Central memory CD8-positive, alpha-beta T cell (primary cell): ENCODE results near the gene CCBE1.
"Not testable (repeated sequence)": the region's sequence is repeated elsewhere in the genome, so short reads cannot be mapped to it uniquely, and the experiment has no call there.

Experiments used
- ATAC-seq: fragments of 150-1000 bp; cut with Tn5 transposase; replicated peaks from 2 replicates; pipeline ENCODE4 v1.10.0; 2022; ENCODE audit warnings: mild to moderate bottlenecking, moderate FRiP score, moderate number of reproducible peaks; ENCODE audit not compliant: poor library complexity, severe bottlenecking; ENCODE audit errors: extremely low read depth
- DNase-seq, 2 donors: peaks; one replicate each; pipeline ENCODE4 v3.0.0; 2021; ENCODE audit warnings: low spot score in 2 of 2
- H3K27ac Mint-ChIP-seq: one replicate; pipeline ENCODE4 v1.8.0; 2022; ENCODE audit warnings: low read depth, mild to moderate bottlenecking, moderate library complexity, mixed read lengths
- H3K27me3 Mint-ChIP-seq: one replicate; pipeline ENCODE4 v1.8.0; 2022; ENCODE audit warnings: mixed read lengths
- H3K36me3 Mint-ChIP-seq: one replicate; pipeline ENCODE4 v1.8.0; 2022; ENCODE audit warnings: mild to moderate bottlenecking, moderate library complexity, mixed read lengths; ENCODE audit not compliant: insufficient read depth
- H3K4me1 Mint-ChIP-seq: one replicate; pipeline ENCODE4 v1.8.0; 2022; ENCODE audit warnings: mixed read lengths
- H3K4me3 Mint-ChIP-seq: one replicate; pipeline ENCODE4 v1.8.0; 2022; ENCODE audit warnings: mild to moderate bottlenecking, moderate library complexity, mixed read lengths
- H3K9me3 Mint-ChIP-seq: one replicate; pipeline ENCODE4 v1.8.0; 2022; ENCODE audit warnings: mixed read lengths

Gene CCBE1

GRCh38 chr18:59728816-59729215 is 31.6 kb upstream of the CCBE1 start:
- no peaks in the 10 kb centered on the region for H3K9me3 Mint-ChIP-seq
- H3K27me3 Mint-ChIP-seq: peaks cover 14% of the 10 kb centered on the region
- no peaks in the 10 kb centered on the region for H3K4me1 Mint-ChIP-seq
- H3K27ac Mint-ChIP-seq: no peak overlapping the region
- no peak for ATAC-seq
- no peak overlapping the region for H3K4me3 Mint-ChIP-seq
- DNase-seq: no peak
- H3K36me3 Mint-ChIP-seq: no peaks in the 10 kb centered on the region

GRCh38 chr18:59725142-59725541 is 27.9 kb upstream of the CCBE1 start:
- no peak overlapping the region for H3K27ac Mint-ChIP-seq
- DNase-seq: no peak
- H3K4me1 Mint-ChIP-seq: no peaks in the 10 kb centered on the region
- no peaks in the 10 kb centered on the region for H3K36me3 Mint-ChIP-seq
- H3K27me3 Mint-ChIP-seq: peaks cover 7% of the 10 kb centered on the region
- no peak overlapping the region for H3K4me3 Mint-ChIP-seq
- no peaks in the 10 kb centered on the region for H3K9me3 Mint-ChIP-seq
- ATAC-seq: no peak

GRCh38 chr18:59724103-59724502 is 26.9 kb upstream of the CCBE1 start:
- peaks cover 9% of the 10 kb centered on the region for H3K27me3 Mint-ChIP-seq
- no peak overlapping the region for H3K27ac Mint-ChIP-seq
- DNase-seq (no peak), ATAC-seq (no peak)
- H3K36me3 Mint-ChIP-seq: no peaks in the 10 kb centered on the region
- H3K4me1 Mint-ChIP-seq: no peaks in the 10 kb centered on the region
- H3K4me3 Mint-ChIP-seq: no peak overlapping the region
- no peaks in the 10 kb centered on the region for H3K9me3 Mint-ChIP-seq

- Mint-ChIP-seq H3K4me1 (no peaks in the 10 kb centered on the region), H3K27me3 (peaks cover 17% of the 10 kb centered on the region), H3K9me3 (no peaks in the 10 kb centered on the region), H3K27ac (no peak overlapping the region), H3K4me3 (no peak overlapping the region), H3K36me3 (no peaks in the 10 kb centered on the region)
- no peak for ATAC-seq
- DNase-seq: no peak
These were observed 24.7 kb upstream of the CCBE1 start for GRCh38 chr18:59721931-59722330.

- no peaks in the 10 kb centered on the region for H3K9me3 Mint-ChIP-seq
- H3K36me3 Mint-ChIP-seq: no peaks in the 10 kb centered on the region
These were observed 24.0 kb upstream of the CCBE1 start for GRCh38 chr18:59721211-59721610.

GRCh38 chr18:59719544-59720181 is 22.4 kb upstream of the CCBE1 start:
- no peaks in the 10 kb centered on the region for H3K4me1 Mint-ChIP-seq
- no peak overlapping the region for H3K27ac Mint-ChIP-seq
- ATAC-seq (no peak), DNase-seq (no peak)
- no peak overlapping the region for H3K4me3 Mint-ChIP-seq
- H3K9me3 Mint-ChIP-seq: no peaks in the 10 kb centered on the region
- H3K27me3 Mint-ChIP-seq: peaks cover 24% of the 10 kb centered on the region
- no peaks in the 10 kb centered on the region for H3K36me3 Mint-ChIP-seq

More at GRCh38 chr18:59721211-59721610, 24.0 kb upstream of the CCBE1 start:
- H3K4me3 Mint-ChIP-seq: no peak overlapping the region
- H3K27me3 Mint-ChIP-seq: peaks cover 18% of the 10 kb centered on the region
- ATAC-seq (no peak), DNase-seq (no peak)
- no peak overlapping the region for H3K27ac Mint-ChIP-seq
- no peaks in the 10 kb centered on the region for H3K4me1 Mint-ChIP-seq

GRCh38 chr18:59718464-59719157 is 21.4 kb upstream of the CCBE1 start:
- DNase-seq: no peak
- no peak for ATAC-seq
- Mint-ChIP-seq H3K27ac (no peak overlapping the region), H3K9me3 (no peaks in the 10 kb centered on the region), H3K4me3 (no peak overlapping the region), H3K4me1 (no peaks in the 10 kb centered on the region), H3K27me3 (peaks cover 16% of the 10 kb centered on the region), H3K36me3 (no peaks in the 10 kb centered on the region)

GRCh38 chr18:59718108-59718463 is 20.9 kb upstream of the CCBE1 start:
- ATAC-seq: no peak
- Mint-ChIP-seq H3K4me3 (no peak overlapping the region), H3K27me3 (peaks cover 16% of the 10 kb centered on the region), H3K27ac (no peak overlapping the region), H3K4me1 (no peaks in the 10 kb centered on the region), H3K36me3 (no peaks in the 10 kb centered on the region), H3K9me3 (no peaks in the 10 kb centered on the region)
- DNase-seq: no peak

- no peak overlapping the region for H3K27ac Mint-ChIP-seq
- DNase-seq (no peak), ATAC-seq (no peak)
- no peaks in the 10 kb centered on the region for H3K4me1 Mint-ChIP-seq
- no peak overlapping the region for H3K4me3 Mint-ChIP-seq
- H3K36me3 Mint-ChIP-seq: no peaks in the 10 kb centered on the region
- peaks cover 16% of the 10 kb centered on the region for H3K27me3 Mint-ChIP-seq
- H3K9me3 Mint-ChIP-seq: no peaks in the 10 kb centered on the region
These were observed 20.1 kb upstream of the CCBE1 start for GRCh38 chr18:59717291-59717690.

- no peaks in the 10 kb centered on the region for H3K4me1 Mint-ChIP-seq
These were observed 18.7 kb upstream of the CCBE1 start for GRCh38 chr18:59715966-59716369.

GRCh38 chr18:59715445-59715844 is 18.2 kb upstream of the CCBE1 start:
- H3K4me3 Mint-ChIP-seq: no peak overlapping the region
- no peaks in the 10 kb centered on the region for H3K4me1 Mint-ChIP-seq
- no peaks in the 10 kb centered on the region for H3K36me3 Mint-ChIP-seq
- DNase-seq (no peak), ATAC-seq (no peak)
- no peak overlapping the region for H3K27ac Mint-ChIP-seq
- no peaks in the 10 kb centered on the region for H3K9me3 Mint-ChIP-seq
- peaks cover 16% of the 10 kb centered on the region for H3K27me3 Mint-ChIP-seq

More at GRCh38 chr18:59715966-59716369, 18.7 kb upstream of the CCBE1 start:
- no peaks in the 10 kb centered on the region for H3K36me3 Mint-ChIP-seq
- no peak overlapping the region for H3K27ac Mint-ChIP-seq
- no peak for ATAC-seq
- H3K4me3 Mint-ChIP-seq: no peak overlapping the region
- DNase-seq: no peak
- H3K9me3 Mint-ChIP-seq: no peaks in the 10 kb centered on the region
- peaks cover 16% of the 10 kb centered on the region for H3K27me3 Mint-ChIP-seq

GRCh38 chr18:59714096-59714495 is 16.9 kb upstream of the CCBE1 start:
- ATAC-seq, H3K9me3 Mint-ChIP-seq, H3K27ac Mint-ChIP-seq, DNase-seq, H3K4me1 Mint-ChIP-seq, H3K36me3 Mint-ChIP-seq, H3K4me3 Mint-ChIP-seq: not testable (repeated sequence)
- peaks cover 25% of the 10 kb centered on the region for H3K27me3 Mint-ChIP-seq

GRCh38 chr18:59712311-59712710 is 15.1 kb upstream of the CCBE1 start:
- no peaks in the 10 kb centered on the region for H3K36me3 Mint-ChIP-seq
- ATAC-seq (no peak), DNase-seq (no peak)
- H3K4me1 Mint-ChIP-seq: no peaks in the 10 kb centered on the region
- H3K27me3 Mint-ChIP-seq: peaks cover 18% of the 10 kb centered on the region
- H3K27ac Mint-ChIP-seq: no peak overlapping the region
- H3K9me3 Mint-ChIP-seq: no peaks in the 10 kb centered on the region
- H3K4me3 Mint-ChIP-seq: no peak overlapping the region
